T-helper 17 cell (primary cell): ENCODE measurements around the gene PTX4. TPM values are rescaled to one million over a fixed set of nuclear protein-coding genes. Genes with fewer than 3 reads are reported as not detected.

ENCODE experiments used
- ATAC-seq: fragments of 150-1000 bp; cut with Tn5 transposase; 2 replicates; pipeline ENCODE4 v1.10.0; 2021; ENCODE audit warnings: mild to moderate bottlenecking, moderate library complexity
- DNase-seq, 3 donors: peaks; one replicate each; pipeline versions ENCODE4 v3.0.0 to v3.0.0-alpha.2; 2020 to 2021
- H3K9me3 ChIP-seq: one replicate; pipeline ENCODE4 v1.7.0; 2013; ENCODE audit warnings: low read length, mild to moderate bottlenecking; ENCODE audit not compliant: control insufficient read depth, poor library complexity, severe bottlenecking
- H3K27ac Mint-ChIP-seq: one replicate; pipeline ENCODE4 v1.8.0; 2022; ENCODE audit warnings: mild to moderate bottlenecking, moderate library complexity, mixed read lengths
- H3K27me3 Mint-ChIP-seq: one replicate; pipeline ENCODE4 v1.8.0; 2022; ENCODE audit warnings: mixed read lengths
- H3K36me3 Mint-ChIP-seq: one replicate; pipeline ENCODE4 v1.8.0; 2022; ENCODE audit warnings: low read depth, mixed read lengths
- H3K4me1 Mint-ChIP-seq: one replicate; pipeline ENCODE4 v1.8.0; 2022; ENCODE audit warnings: mild to moderate bottlenecking, mixed read lengths
- H3K4me3 Mint-ChIP-seq: one replicate; pipeline ENCODE4 v1.8.0; 2022; ENCODE audit warnings: mild to moderate bottlenecking, moderate library complexity, mixed read lengths
- total RNA-seq, 4 donors: library from RNA in 2 of 4; stranded (reverse) in 2 of 4; gene quantifications; one replicate each; pipeline ENCODE4 v1.2.3 and lab custom pipeline; 2022 to 2026

Gene PTX4
- total RNA-seq, 2 donors from 2014 or later: not detected

DNA sequence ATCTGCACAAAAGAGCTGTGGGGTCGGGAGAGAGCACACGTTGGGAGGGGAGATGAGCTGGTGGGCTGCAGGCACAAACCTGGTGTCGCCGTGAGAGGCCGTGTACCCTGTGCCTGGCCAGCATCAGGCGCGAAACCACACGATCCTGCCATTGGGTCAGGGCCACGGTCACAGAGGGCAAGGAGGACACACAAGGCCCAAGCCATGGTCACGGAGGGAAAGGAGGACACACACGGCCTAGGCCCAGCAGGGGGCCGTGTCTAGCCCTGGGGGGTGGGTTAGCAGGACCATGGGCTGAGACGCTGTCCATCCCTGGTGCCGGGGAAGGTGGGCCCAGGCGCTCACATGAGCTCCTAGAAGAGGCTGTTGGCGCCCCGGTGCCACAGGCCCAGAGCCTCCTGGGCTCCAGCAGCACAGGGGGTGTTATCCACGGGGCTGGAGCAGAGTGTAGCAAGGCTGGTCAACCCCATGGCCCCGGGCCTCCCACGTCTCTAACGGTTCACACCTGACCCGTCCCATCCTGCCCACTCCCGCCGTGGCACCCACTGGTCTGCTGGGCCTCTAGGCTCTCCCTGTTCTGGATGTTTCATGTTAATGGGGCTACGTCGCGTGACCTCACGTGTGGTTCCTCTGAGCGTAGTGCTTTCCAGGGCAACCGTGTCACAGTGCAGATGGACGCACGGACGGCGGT, 36.9 kb downstream of the PTX4 start:
- H3K9me3 ChIP-seq: no peaks in the 10 kb centered on the region
- H3K27me3 Mint-ChIP-seq: no peaks in the 10 kb centered on the region
- H3K36me3 Mint-ChIP-seq: no peaks in the 10 kb centered on the region
- DNase-seq (no peak), ATAC-seq (no peak)
- no peak overlapping the region for H3K4me3 Mint-ChIP-seq
- no peak overlapping the region for H3K27ac Mint-ChIP-seq
- no peaks in the 10 kb centered on the region for H3K4me1 Mint-ChIP-seq

DNA sequence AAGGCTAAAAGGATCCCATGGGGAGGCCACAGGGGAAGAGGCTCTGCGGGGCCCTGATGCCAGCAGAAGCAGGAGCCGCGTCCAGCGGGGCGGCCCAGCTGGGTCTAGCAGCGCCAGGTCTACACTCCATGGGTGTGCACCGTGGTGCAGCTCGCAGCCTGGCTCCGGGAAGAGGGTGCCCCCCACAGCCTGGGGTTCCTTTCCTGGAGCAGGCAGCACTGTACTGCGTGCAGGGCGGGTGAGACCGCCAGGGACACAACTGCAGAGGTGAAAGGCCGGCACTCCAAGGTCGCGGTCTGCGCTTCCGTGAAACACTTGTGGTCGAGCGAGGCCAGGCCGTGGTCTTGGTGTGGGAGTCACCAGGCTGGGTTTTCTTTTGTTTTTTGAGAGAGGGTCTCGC, 37.9 kb downstream of the PTX4 start:
- no peak for DNase-seq
- Mint-ChIP-seq H3K4me3 (no peak overlapping the region), H3K4me1 (no peaks in the 10 kb centered on the region), H3K36me3 (no peaks in the 10 kb centered on the region), H3K27me3 (no peaks in the 10 kb centered on the region), H3K27ac (no peak overlapping the region)
- no peak for ATAC-seq
- H3K9me3 ChIP-seq: no peaks in the 10 kb centered on the region

GRCh38 chr16:1450218-1450617, 38.5 kb downstream of the PTX4 start:
- ATAC-seq: no peak
- H3K27ac Mint-ChIP-seq: no peak overlapping the region
- no peaks in the 10 kb centered on the region for H3K36me3 Mint-ChIP-seq
- no peak overlapping the region for H3K4me3 Mint-ChIP-seq
- H3K9me3 ChIP-seq: no peaks in the 10 kb centered on the region
- no peaks in the 10 kb centered on the region for H3K27me3 Mint-ChIP-seq
- no peaks in the 10 kb centered on the region for H3K4me1 Mint-ChIP-seq
- DNase-seq: no peak

DNA sequence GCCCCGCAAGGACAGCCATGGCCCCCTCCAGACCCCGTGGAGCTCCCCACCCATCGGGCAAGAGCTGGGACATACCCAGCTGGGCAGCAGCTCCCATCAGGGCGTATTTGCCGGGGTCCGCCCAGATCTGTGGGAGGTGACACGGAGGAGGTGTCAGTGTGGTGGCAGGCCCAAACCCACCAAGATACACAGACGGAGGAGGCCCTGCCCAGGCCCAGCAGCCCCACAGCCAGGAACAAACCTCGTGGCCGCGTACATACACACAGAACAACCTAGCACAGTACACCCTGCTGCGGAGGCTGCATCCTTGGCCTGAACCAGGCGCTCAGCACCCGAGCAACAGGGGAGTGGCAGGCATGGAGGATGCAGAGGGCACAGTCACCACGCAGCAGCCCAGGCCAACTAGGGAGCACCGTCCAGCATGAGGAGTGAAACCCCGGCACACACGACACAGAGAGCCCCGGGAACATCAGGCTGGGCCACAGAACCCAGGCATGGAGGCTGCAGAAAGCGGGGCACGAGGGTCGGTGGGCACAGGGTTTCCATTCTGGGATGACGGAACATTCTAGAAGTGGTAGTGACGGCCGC, 39.4 kb downstream of the PTX4 start:
- no peaks in the 10 kb centered on the region for H3K4me1 Mint-ChIP-seq
- H3K27ac Mint-ChIP-seq: no peak overlapping the region
- H3K36me3 Mint-ChIP-seq: no peaks in the 10 kb centered on the region
- ATAC-seq (no peak), DNase-seq (no peak)
- no peaks in the 10 kb centered on the region for H3K9me3 ChIP-seq
- no peaks in the 10 kb centered on the region for H3K27me3 Mint-ChIP-seq
- H3K4me3 Mint-ChIP-seq: no peak overlapping the region

- DNase-seq: no peak
- H3K9me3 ChIP-seq: no peaks in the 10 kb centered on the region
- H3K4me3 Mint-ChIP-seq: no peak overlapping the region
- no peaks in the 10 kb centered on the region for H3K4me1 Mint-ChIP-seq
- no peaks in the 10 kb centered on the region for H3K27me3 Mint-ChIP-seq
- H3K27ac Mint-ChIP-seq: no peak overlapping the region
- ATAC-seq: no peak
- H3K36me3 Mint-ChIP-seq: no peaks in the 10 kb centered on the region
Measured at GRCh38 chr16:1448536-1449116, 40.1 kb downstream of the PTX4 start.

GRCh38 chr16:1447965-1448364, 40.8 kb downstream of the PTX4 start:
- no peak for DNase-seq
- no peaks in the 10 kb centered on the region for H3K36me3 Mint-ChIP-seq
- H3K4me3 Mint-ChIP-seq: no peak overlapping the region
- ATAC-seq: no peak
- no peaks in the 10 kb centered on the region for H3K4me1 Mint-ChIP-seq
- no peaks in the 10 kb centered on the region for H3K27me3 Mint-ChIP-seq
- no peaks in the 10 kb centered on the region for H3K9me3 ChIP-seq
- H3K27ac Mint-ChIP-seq: no peak overlapping the region

- H3K36me3 Mint-ChIP-seq: no peaks in the 10 kb centered on the region
Measured at GRCh38 chr16:1446296-1447080, 42.3 kb downstream of the PTX4 start.

GRCh38 chr16:1445518-1446203, 43.1 kb downstream of the PTX4 start:
- no peak overlapping the region for H3K4me3 Mint-ChIP-seq
- H3K27ac Mint-ChIP-seq: no peak overlapping the region
- H3K27me3 Mint-ChIP-seq: no peaks in the 10 kb centered on the region
- H3K9me3 ChIP-seq: no peaks in the 10 kb centered on the region
- DNase-seq (no peak), ATAC-seq (peak; percentile 3)
- H3K4me1 Mint-ChIP-seq: no peaks in the 10 kb centered on the region
- no peaks in the 10 kb centered on the region for H3K36me3 Mint-ChIP-seq

More at GRCh38 chr16:1446296-1447080, 42.3 kb downstream of the PTX4 start:
- Mint-ChIP-seq H3K4me3 (no peak overlapping the region), H3K4me1 (no peaks in the 10 kb centered on the region), H3K27ac (no peak overlapping the region), H3K27me3 (no peaks in the 10 kb centered on the region)
- ATAC-seq (no peak), DNase-seq (no peak)
- H3K9me3 ChIP-seq: no peaks in the 10 kb centered on the region

DNA sequence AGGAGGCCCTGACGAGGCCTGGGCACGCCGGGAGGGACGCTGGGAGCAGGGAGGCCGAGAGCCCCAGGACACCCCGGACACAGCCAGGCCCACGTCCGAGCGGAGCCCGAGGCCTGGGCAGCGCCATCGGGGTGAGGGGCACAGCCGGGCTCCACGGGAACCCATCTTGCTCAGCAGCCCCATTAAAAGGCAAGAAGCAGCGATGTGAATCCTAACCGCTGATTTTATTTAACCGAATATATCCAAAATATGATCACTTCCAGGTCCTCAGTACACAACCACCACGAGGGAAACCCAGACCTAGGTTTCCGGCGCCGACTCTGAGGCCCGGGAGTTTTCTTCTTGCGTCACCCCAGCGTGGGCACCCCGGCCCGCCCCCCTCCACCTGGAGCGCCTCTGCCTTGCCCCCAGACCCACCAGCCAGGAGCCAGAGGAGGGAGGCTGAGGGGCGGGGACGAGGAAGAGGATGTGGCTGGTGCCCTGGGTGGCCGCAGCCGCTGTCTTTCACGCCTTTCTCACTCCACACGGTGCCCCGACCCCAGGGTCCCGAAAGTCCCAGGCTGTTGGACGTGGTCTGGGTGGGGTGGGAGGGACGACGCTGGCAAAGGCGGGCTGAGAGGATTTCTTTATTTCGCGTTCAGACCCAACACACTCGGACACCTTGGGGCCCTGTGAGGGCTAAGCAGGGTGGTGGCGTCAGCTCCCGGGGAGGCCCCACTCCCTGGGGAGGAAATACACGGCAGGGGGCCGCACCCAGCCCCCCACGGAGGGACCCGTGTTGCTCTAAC, 43.8 kb downstream of the PTX4 start:
- no peaks in the 10 kb centered on the region for H3K4me1 Mint-ChIP-seq
- ATAC-seq (peak; percentile 32), DNase-seq (no peak)
- no peaks in the 10 kb centered on the region for H3K36me3 Mint-ChIP-seq
- no peaks in the 10 kb centered on the region for H3K27me3 Mint-ChIP-seq
- H3K27ac Mint-ChIP-seq: no peak overlapping the region
- H3K9me3 ChIP-seq: no peaks in the 10 kb centered on the region
- no peak overlapping the region for H3K4me3 Mint-ChIP-seq

DNA sequence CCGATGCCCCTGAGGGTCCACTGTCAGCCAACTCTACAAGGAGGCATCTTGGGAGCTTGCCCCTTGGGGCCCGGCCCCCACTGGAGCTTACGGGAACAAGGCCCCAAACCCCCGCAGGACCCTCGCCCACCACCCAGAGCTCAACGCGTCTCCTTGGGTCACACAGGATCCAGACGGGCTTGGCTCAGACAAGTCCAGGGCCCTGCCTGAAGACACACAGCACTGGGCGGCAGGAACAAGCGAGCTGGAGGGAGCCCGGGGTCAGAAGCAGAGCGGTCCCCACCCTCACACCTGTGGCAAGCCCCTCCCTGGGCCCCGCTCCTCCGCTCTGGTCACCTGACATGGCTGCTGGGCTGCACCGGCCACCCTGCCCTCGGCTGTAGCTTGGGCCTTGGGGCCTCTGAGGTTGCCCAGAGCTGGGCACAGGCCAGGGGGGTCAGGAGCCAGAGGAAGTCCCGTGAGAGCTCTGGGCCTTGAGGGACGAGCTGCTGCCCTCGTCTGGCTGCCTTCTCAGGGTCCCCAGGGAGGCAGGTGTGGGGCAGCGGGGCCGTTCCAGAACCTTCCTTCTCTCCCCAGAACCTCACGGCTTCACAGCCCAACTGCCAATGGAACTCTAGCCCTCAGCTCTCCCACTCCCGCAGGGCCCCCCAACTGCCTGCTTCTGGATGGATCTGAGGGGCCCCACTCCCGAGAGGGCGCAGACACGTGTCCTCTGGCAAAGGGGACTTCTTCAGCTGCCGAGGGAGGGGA, 44.6 kb downstream of the PTX4 start, which contains the start of gene CCDC154:
TSS of gene CCDC154 (minus strand) at position 577 of the 750 bp plus-strand sequence. CDS start at position 343, 234 bp downstream.
- no peaks in the 10 kb centered on the region for H3K36me3 Mint-ChIP-seq
- H3K27me3 Mint-ChIP-seq: no peaks in the 10 kb centered on the region
- DNase-seq (no peak), ATAC-seq (no peak)
- no peaks in the 10 kb centered on the region for H3K4me1 Mint-ChIP-seq
- H3K27ac Mint-ChIP-seq: no peak within 1 kb of the TSS
- H3K9me3 ChIP-seq: no peaks in the 10 kb centered on the region
- no peak within 1 kb of the TSS for H3K4me3 Mint-ChIP-seq

DNA sequence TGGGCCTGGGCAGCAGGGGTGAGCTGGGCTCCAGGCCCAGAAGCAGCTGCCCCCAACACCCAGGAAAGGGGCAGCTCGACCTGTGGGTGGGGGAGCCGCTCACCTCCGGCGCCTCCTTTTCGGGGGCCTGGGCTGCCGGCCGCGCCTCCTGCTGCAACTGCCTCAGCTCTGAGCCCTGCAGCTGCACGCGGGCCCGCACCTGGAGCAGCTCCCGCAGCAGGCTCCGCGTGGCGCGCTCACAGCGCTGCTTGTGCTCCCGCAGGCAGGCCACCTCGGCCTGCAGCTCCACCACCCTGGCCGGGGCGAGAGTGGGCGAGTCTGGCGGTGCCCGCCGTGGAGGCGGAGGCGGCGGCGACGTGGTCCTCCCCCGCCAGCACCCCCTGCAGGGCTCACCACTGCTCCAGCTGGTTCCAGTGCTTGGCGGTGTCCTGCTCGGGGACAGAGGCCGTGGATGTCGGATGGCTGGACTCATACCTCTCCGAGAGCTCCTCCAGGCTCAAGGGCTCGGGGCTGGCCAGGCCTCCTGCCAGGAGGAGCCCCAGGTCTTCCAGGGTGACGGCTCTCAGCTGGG, 45.3 kb downstream of the PTX4 start:
- ATAC-seq (no peak), DNase-seq (no peak)
- no peak overlapping the region for H3K27ac Mint-ChIP-seq
- no peaks in the 10 kb centered on the region for H3K36me3 Mint-ChIP-seq
- no peak overlapping the region for H3K4me3 Mint-ChIP-seq
- H3K4me1 Mint-ChIP-seq: no peaks in the 10 kb centered on the region
- H3K27me3 Mint-ChIP-seq: no peaks in the 10 kb centered on the region
- no peaks in the 10 kb centered on the region for H3K9me3 ChIP-seq

DNA sequence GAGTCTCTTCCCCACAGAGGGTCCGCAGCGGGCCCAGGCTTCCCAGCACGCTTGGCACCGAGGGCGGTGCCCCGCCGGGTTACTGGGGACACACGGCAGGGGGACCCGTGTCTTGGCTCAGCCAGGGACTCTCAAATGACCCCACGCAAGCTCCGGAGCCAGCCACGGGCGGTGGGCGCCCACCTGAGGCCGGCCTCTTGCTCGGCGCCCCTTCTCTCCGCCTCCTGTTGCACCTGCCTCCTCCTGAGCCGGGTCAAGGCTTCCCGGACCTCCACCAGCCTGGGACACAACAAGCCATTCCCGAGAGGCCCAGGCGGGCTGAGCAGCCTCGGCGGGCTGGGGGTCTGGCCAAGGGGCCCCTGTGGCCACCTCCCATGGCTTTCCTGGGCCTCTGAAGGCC, 46.0 kb downstream of the PTX4 start:
- Mint-ChIP-seq H3K4me1 (no peaks in the 10 kb centered on the region), H3K27me3 (no peaks in the 10 kb centered on the region), H3K27ac (no peak overlapping the region), H3K4me3 (no peak overlapping the region), H3K36me3 (no peaks in the 10 kb centered on the region)
- no peak for ATAC-seq
- no peaks in the 10 kb centered on the region for H3K9me3 ChIP-seq
- no peak for DNase-seq
